GM23338 (cell line): Measurements from ENCODE around the gene CCL21. TPM values are rescaled to one million over a fixed set of nuclear protein-coding genes. Genes with fewer than 3 reads are reported as not detected.

Experiments used
- ATAC-seq: fragments of 200-7000 bp; cut with Tn5 transposase; 3 replicates; pipeline ENCODE4 v1.9.1; 2020
- DNase-seq: peaks from one replicate; pipeline ENCODE4 v3.0.0-alpha.2; 2015; ENCODE audit warnings: low spot score
- H2AFZ ChIP-seq: fragments of 200-600 bp; sonication (generic); 2 replicates; pipeline ENCODE4 v1.8.0; 2016; ENCODE audit warnings: antibody characterized with exemption, mild to moderate bottlenecking, moderate library complexity
- H3F3A ChIP-seq: fragments of 200-600 bp; sonication (generic); replicated peaks from 2 replicates; pipeline ENCODE4 v1.8.0; 2017; ENCODE audit warnings: antibody characterized with exemption, mixed run types, low read depth
- H3K27ac ChIP-seq: fragments of 200-600 bp; sonication (generic); 2 replicates; pipeline ENCODE4 v1.6.1; 2016; ENCODE audit warnings: low read depth
- H3K27me3 ChIP-seq: fragments of 200-600 bp; sonication (generic); 2 replicates; pipeline ENCODE4 v1.8.0; 2016; ENCODE audit warnings: mild to moderate bottlenecking, mixed run types, moderate library complexity; ENCODE audit not compliant: insufficient read depth
- H3K36me3 ChIP-seq: fragments of 200-600 bp; sonication (generic); 2 replicates; pipeline ENCODE4 v1.8.0; 2016; ENCODE audit warnings: mild to moderate bottlenecking; ENCODE audit not compliant: insufficient read depth
- H3K4me1 ChIP-seq: fragments of 200-600 bp; sonication (generic); 2 replicates; pipeline ENCODE4 v1.8.0; 2016; ENCODE audit warnings: mild to moderate bottlenecking, moderate library complexity; ENCODE audit not compliant: insufficient read depth
- H3K4me2 ChIP-seq: fragments of 200-600 bp; sonication (generic); 2 replicates; pipeline ENCODE4 v1.7.1; 2017; ENCODE audit warnings: mixed run types
- H3K4me3 ChIP-seq: fragments of 200-600 bp; sonication (generic); 2 replicates; pipeline ENCODE4 v1.6.1; 2016; ENCODE audit warnings: mixed run types
- H3K79me2 ChIP-seq: fragments of 200-600 bp; sonication (generic); replicated peaks from 2 replicates; pipeline ENCODE4 v1.8.0; 2017; ENCODE audit warnings: mild to moderate bottlenecking; ENCODE audit not compliant: insufficient read depth
- H3K9me2 ChIP-seq: fragments of 200-600 bp; sonication (generic); 2 replicates; pipeline ENCODE4 v1.8.0; 2017; ENCODE audit not compliant: insufficient read depth
- H4K20me1 ChIP-seq: fragments of 200-600 bp; sonication (generic); replicated peaks from 2 replicates; pipeline ENCODE4 v1.8.0; 2017; ENCODE audit warnings: mild to moderate bottlenecking; ENCODE audit not compliant: insufficient read depth
- H3K27ac Mint-ChIP-seq: 2 replicates; pipeline ENCODE4 v1.8.0; 2020; ENCODE audit warnings: inconsistent platforms, mild to moderate bottlenecking, moderate library complexity, mixed read lengths
- H3K27me3 Mint-ChIP-seq: 3 replicates; pipeline ENCODE4 v1.8.0; 2022; ENCODE audit warnings: low read depth, mild to moderate bottlenecking, moderate library complexity, mixed read lengths, inconsistent platforms; ENCODE audit not compliant: insufficient read depth, poor library complexity
- H3K36me3 Mint-ChIP-seq: 3 replicates; pipeline ENCODE4 v1.8.0; 2021; ENCODE audit warnings: low read depth, mild to moderate bottlenecking, inconsistent platforms, moderate library complexity, mixed read lengths
- H3K4me1 Mint-ChIP-seq: 3 replicates; pipeline ENCODE4 v1.8.0; 2020; ENCODE audit warnings: mild to moderate bottlenecking, inconsistent platforms, mixed read lengths
- H3K4me3 Mint-ChIP-seq: 3 replicates; pipeline ENCODE4 v1.8.0; 2021; ENCODE audit warnings: moderate library complexity, mild to moderate bottlenecking, inconsistent platforms, mixed read lengths
- H3K9me3 Mint-ChIP-seq: 3 replicates; pipeline ENCODE4 v1.8.0; 2020; ENCODE audit warnings: moderate library complexity, mild to moderate bottlenecking, inconsistent platforms, mixed read lengths
- CTCF ChIP-seq, 2 experiments: fragments of 200-600 bp in 1 of 2; sonication (generic) in 1 of 2; conservative IDR thresholded peaks; 2 replicates each; pipeline versions ENCODE4 v1.5.1 to v1.6.1; 2016 to 2017; ENCODE audit warnings: antibody characterized with exemption in 2 of 2, low read depth in 2 of 2, mild to moderate bottlenecking in 2 of 2, moderate library complexity in 1 of 2
- REST ChIP-seq: IDR thresholded peaks from one replicate; pipeline ENCODE4 v1.6.1; 2018; ENCODE audit warnings: antibody characterized with exemption; ENCODE audit not compliant: unreplicated experiment
- polyA plus RNA-seq: library from polyadenylated mRNA; unstranded; fragments of >200 nt; fragmentation: Nextera tagmentation; extraction: Ambion mirVana; gene quantifications from 2 replicates; pipeline ENCODE4 v1.2.1, GENCODE V29; 2016
- total RNA-seq: library from RNA; depleted of rRNA; stranded (reverse); fragments of >200 nt; shearing (Covaris generic); gene quantifications from 2 replicates; pipeline ENCODE4 v1.2.3, GENCODE V29; 2014
- TF ChIP-seq, protein P1 (sequence below): fragments of 250-450 bp; sonication (Bioruptor Pico); IDR thresholded peaks from 2 replicates; pipeline ENCODE4 v1.5.0; 2020; ENCODE audit warnings: mild to moderate bottlenecking, moderate library complexity

The CCL21 gene
- total and polyA plus RNA-seq, 2 experiments from 2014 or later = not detected

GRCh38 chr9:34675048-34675714, 34.8 kb downstream of the CCL21 start (continued):
- TF ChIP-seq REST = no peak
- TF ChIP-seq, protein P1, sequence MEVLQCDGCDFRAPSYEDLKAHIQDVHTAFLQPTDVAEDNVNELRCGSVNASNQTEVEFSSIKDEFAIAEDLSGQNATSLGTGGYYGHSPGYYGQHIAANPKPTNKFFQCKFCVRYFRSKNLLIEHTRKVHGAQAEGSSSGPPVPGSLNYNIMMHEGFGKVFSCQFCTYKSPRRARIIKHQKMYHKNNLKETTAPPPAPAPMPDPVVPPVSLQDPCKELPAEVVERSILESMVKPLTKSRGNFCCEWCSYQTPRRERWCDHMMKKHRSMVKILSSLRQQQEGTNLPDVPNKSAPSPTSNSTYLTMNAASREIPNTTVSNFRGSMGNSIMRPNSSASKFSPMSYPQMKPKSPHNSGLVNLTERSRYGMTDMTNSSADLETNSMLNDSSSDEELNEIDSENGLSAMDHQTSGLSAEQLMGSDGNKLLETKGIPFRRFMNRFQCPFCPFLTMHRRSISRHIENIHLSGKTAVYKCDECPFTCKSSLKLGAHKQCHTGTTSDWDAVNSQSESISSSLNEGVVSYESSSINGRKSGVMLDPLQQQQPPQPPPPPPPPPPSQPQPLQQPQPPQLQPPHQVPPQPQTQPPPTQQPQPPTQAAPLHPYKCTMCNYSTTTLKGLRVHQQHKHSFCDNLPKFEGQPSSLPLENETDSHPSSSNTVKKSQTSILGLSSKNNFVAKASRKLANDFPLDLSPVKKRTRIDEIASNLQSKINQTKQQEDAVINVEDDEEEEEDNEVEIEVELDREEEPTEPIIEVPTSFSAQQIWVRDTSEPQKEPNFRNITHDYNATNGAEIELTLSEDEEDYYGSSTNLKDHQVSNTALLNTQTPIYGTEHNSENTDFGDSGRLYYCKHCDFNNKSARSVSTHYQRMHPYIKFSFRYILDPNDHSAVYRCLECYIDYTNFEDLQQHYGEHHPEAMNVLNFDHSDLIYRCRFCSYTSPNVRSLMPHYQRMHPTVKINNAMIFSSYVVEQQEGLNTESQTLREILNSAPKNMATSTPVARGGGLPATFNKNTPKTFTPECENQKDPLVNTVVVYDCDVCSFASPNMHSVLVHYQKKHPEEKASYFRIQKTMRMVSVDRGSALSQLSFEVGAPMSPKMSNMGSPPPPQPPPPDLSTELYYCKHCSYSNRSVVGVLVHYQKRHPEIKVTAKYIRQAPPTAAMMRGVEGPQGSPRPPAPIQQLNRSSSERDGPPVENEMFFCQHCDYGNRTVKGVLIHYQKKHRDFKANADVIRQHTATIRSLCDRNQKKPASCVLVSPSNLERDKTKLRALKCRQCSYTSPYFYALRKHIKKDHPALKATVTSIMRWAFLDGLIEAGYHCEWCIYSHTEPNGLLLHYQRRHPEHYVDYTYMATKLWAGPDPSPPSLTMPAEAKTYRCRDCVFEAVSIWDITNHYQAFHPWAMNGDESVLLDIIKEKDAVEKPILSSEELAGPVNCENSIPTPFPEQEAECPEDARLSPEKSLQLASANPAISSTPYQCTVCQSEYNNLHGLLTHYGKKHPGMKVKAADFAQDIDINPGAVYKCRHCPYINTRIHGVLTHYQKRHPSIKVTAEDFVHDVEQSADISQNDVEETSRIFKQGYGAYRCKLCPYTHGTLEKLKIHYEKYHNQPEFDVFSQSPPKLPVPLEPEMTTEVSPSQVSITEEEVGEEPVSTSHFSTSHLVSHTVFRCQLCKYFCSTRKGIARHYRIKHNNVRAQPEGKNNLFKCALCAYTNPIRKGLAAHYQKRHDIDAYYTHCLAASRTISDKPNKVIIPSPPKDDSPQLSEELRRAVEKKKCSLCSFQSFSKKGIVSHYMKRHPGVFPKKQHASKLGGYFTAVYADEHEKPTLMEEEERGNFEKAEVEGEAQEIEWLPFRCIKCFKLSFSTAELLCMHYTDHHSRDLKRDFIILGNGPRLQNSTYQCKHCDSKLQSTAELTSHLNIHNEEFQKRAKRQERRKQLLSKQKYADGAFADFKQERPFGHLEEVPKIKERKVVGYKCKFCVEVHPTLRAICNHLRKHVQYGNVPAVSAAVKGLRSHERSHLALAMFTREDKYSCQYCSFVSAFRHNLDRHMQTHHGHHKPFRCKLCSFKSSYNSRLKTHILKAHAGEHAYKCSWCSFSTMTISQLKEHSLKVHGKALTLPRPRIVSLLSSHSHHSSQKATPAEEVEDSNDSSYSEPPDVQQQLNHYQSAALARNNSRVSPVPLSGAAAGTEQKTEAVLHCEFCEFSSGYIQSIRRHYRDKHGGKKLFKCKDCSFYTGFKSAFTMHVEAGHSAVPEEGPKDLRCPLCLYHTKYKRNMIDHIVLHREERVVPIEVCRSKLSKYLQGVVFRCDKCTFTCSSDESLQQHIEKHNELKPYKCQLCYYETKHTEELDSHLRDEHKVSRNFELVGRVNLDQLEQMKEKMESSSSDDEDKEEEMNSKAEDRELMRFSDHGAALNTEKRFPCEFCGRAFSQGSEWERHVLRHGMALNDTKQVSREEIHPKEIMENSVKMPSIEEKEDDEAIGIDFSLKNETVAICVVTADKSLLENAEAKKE (CRISPR knock-in tag) = no peak

DNA sequence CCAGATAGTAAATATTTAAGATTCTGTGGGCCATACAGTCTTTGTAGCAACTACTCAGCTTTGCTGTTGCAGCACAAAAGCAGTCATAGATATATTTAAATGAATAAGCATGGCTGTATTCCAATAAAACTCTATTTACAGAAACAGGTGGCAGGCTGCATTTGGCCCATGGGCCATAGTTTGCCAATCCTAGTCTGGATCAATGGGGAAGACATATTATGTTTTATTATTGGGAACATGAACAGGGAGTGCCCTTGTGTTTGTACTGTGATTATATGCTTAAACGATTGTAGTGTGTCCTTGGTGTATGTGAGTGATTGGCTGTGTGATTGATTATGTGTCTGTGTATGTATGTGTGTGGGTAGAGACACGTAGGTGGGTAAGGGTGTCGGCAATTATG, 35.5 kb downstream of the CCL21 start:
- DNase-seq (no peak), ATAC-seq (no peak)
- H3K4me2 ChIP-seq = no peak overlapping the region
- H3K79me2 ChIP-seq = no peaks in the 10 kb centered on the region
- no peak overlapping the region for H2AFZ ChIP-seq
- Mint-ChIP-seq H3K27me3 (peaks cover 15% of the 10 kb centered on the region), H3K9me3 (peaks cover 9% of the 10 kb centered on the region), H3K4me3 (no peak overlapping the region), H3K36me3 (peaks cover 10% of the 10 kb centered on the region), H3K4me1 (peaks cover 3% of the 10 kb centered on the region; the same call in 2 of the 3 replicates), H3K27ac (no peak overlapping the region)
- no peaks in the 10 kb centered on the region for H3K27me3 ChIP-seq
- no peaks in the 10 kb centered on the region; the same call in 1 of the 2 replicates for H4K20me1 ChIP-seq
- no peaks in the 10 kb centered on the region for H3K9me2 ChIP-seq
- no peaks in the 10 kb centered on the region for H3F3A ChIP-seq
- no peak overlapping the region for H3K27ac ChIP-seq
- no peaks in the 10 kb centered on the region for H3K4me1 ChIP-seq
- H3K4me3 ChIP-seq = no peak overlapping the region
- no peaks in the 10 kb centered on the region for H3K36me3 ChIP-seq
- no peak for TF ChIP-seq CTCF (conservative IDR thresholded peaks at IDR 0.05; ENCODE audit: low read depth in 2 of 2)
